Measurements from ENCODE around the gene STAT3. TPM values are rescaled to one million over a fixed set of nuclear protein-coding genes. Genes with fewer than 3 reads are reported as not detected.
A peak's percentile ranks its signal among the peaks of the same experiment; 100 is the strongest.

STAT3 gene
- total and polyA plus RNA-seq, 2 of the 13 experiments (the other 11 are each of a cell fraction or from before 2014, with no cell fraction given): 61.8 to 62.4 TPM

GRCh38 chr17:42386777-42387657 lies 1.2 kb downstream of the STAT3 start (continued):
- no peak for TF ChIP-seq POGZ (CRISPR knock-in tag; IDR thresholded peaks at IDR 0.05)
- no peak for TF ChIP-seq PRDM4 (CRISPR knock-in tag; IDR thresholded peaks at IDR 0.05; ENCODE audit: borderline replicate concordance)
- 0 out of 2 replicates have a peak, but pooled peaks have one; percentile 36 for TF ChIP-seq IRF2 (CRISPR knock-in tag; IDR thresholded peaks at IDR 0.05)
- no peak for TF ChIP-seq ZNF770 (CRISPR knock-in tag; IDR thresholded peaks at IDR 0.05)
- TF ChIP-seq ZNF451 (CRISPR knock-in tag; IDR thresholded peaks at IDR 0.05): no peak
- no peak for TF ChIP-seq HHEX (CRISPR knock-in tag; IDR thresholded peaks at IDR 0.05)
- no peak for TF ChIP-seq TRIM22 (IDR thresholded peaks at IDR 0.05)
- no peak for TF ChIP-seq ZIK1 (CRISPR knock-in tag; IDR thresholded peaks at IDR 0.05; ENCODE audit: borderline replicate concordance, low read depth)
- no peak for TF ChIP-seq SP4 (CRISPR knock-in tag; IDR thresholded peaks at IDR 0.05)
- TF ChIP-seq CREBL2 (CRISPR knock-in tag; IDR thresholded peaks at IDR 0.05; ENCODE audit: borderline replicate concordance): no peak
- 0 out of 2 replicates have a peak, but pooled peaks have one; percentile 55 for TF ChIP-seq ZBTB43 (CRISPR knock-in tag; conservative IDR thresholded peaks at IDR 0.05)
- no peak for TF ChIP-seq NFE2L1 (CRISPR knock-in tag; IDR thresholded peaks at IDR 0.05; ENCODE audit: borderline replicate concordance)
- no peak for TF ChIP-seq ZNF343 (CRISPR knock-in tag; IDR thresholded peaks at IDR 0.05)
- TF ChIP-seq ZNF280B (CRISPR knock-in tag; IDR thresholded peaks at IDR 0.05; ENCODE audit: borderline replicate concordance): no peak
- TF ChIP-seq CC2D1A (CRISPR knock-in tag; IDR thresholded peaks at IDR 0.05): no peak
- no peak for TF ChIP-seq ZMAT3 (CRISPR knock-in tag; conservative IDR thresholded peaks at IDR 0.05)
- TF ChIP-seq SUZ12 (IDR thresholded peaks at IDR 0.05; ENCODE audit: low read depth, low read length): no peak
- no peak for TF ChIP-seq ZNF414 (CRISPR knock-in tag; IDR thresholded peaks at IDR 0.05)
- no peak for TF ChIP-seq FIP1L1 (IDR thresholded peaks at IDR 0.05; ENCODE audit: borderline replicate concordance, insufficient read depth, low read depth, low read length)
